HepG2 (cell line): ENCODE results near the gene MED9.

Experiments used
- CTCF ChIP-seq: sonication (generic); formaldehyde crosslinking; IDR thresholded peaks from 2 replicates; pipeline ENCODE4 v1.5.0; 2020; ENCODE audit warnings: mild to moderate bottlenecking, missing genetic modification reagents, moderate library complexity
- KLF9 ChIP-seq: IDR thresholded peaks from 2 replicates; pipeline ENCODE4 v1.6.1; 2016; ENCODE audit warnings: low read depth
- TERF1 ChIP-seq: sonication (generic); formaldehyde crosslinking; IDR thresholded peaks from 2 replicates; pipeline ENCODE4 v1.8.0; 2022; ENCODE audit warnings: mild to moderate bottlenecking, missing genetic modification reagents, moderate library complexity
- ZSCAN30 ChIP-seq: sonication (generic); formaldehyde crosslinking; IDR thresholded peaks from 2 replicates; pipeline ENCODE4 v1.5.0; 2020; ENCODE audit warnings: mild to moderate bottlenecking, missing genetic modification reagents

GRCh38 chr17:17480593-17481148, 3.9 kb downstream of the MED9 start:
- no peak for TF ChIP-seq KLF9 (CRISPR knock-in tag)
- no peak for TF ChIP-seq ZSCAN30 (CRISPR knock-in tag)
- no peak for TF ChIP-seq TERF1 (CRISPR knock-in tag)
- no peak for TF ChIP-seq CTCF
